HG03571 (cell line): Measurements from ENCODE around the gene CNKSR3.

Experiments
- ATAC-seq: cut with Tn5 transposase; IDR thresholded peaks from one replicate; pipeline ENCODE4 v1.9.1; 2021; ENCODE audit not compliant: unreplicated experiment

CNKSR3 gene

GRCh38 chr6:154356690-154357089 lies 153.8 kb downstream of the CNKSR3 start, which contains the start of gene IPCEF1:
IPCEF1 (minus strand) TSS chr6:154356803; CDS start chr6:154265947, 90,856 bp downstream.
- ATAC-seq = peak; percentile 26

- no peak for ATAC-seq
Measured at GRCh38 chr6:154356113-154356512, 154.4 kb downstream of the CNKSR3 start.

GRCh38 chr6:154354265-154354777 lies 156.2 kb downstream of the CNKSR3 start:
- no peak for ATAC-seq

- no peak for ATAC-seq
Measured at GRCh38 chr6:154353626-154354025, 156.9 kb downstream of the CNKSR3 start.

GRCh38 chr6:154352898-154353585 lies 157.4 kb downstream of the CNKSR3 start:
- peak; percentile 56 for ATAC-seq

GRCh38 chr6:154350293-154350692 lies 160.2 kb downstream of the CNKSR3 start:
- no peak for ATAC-seq

- no peak for ATAC-seq
Measured at GRCh38 chr6:154347981-154348380, 162.5 kb downstream of the CNKSR3 start.

GRCh38 chr6:154345811-154346210 lies 164.7 kb downstream of the CNKSR3 start:
- no peak for ATAC-seq

- ATAC-seq = no peak
Measured at GRCh38 chr6:154343473-154344308, 166.8 kb downstream of the CNKSR3 start.

GRCh38 chr6:154341871-154342270 lies 168.6 kb downstream of the CNKSR3 start:
- no peak for ATAC-seq

- ATAC-seq = no peak
Measured at GRCh38 chr6:154341336-154341735, 169.1 kb downstream of the CNKSR3 start.
